GM21786 (cell line): ENCODE measurements around the gene GPATCH3.
"Not testable (repeated sequence)": the region's sequence is repeated elsewhere in the genome, so short reads cannot be mapped to it uniquely, and the experiment has no call there.

Experiments
- ATAC-seq: cut with Tn5 transposase; IDR thresholded peaks from one replicate; pipeline ENCODE4 v1.9.1; 2021; ENCODE audit not compliant: unreplicated experiment

The GPATCH3 gene

GRCh38 chr1:26913389-26913753, 13.1 kb upstream of the GPATCH3 start:
- ATAC-seq = no peak

GRCh38 chr1:26912147-26912490, 11.9 kb upstream of the GPATCH3 start:
- ATAC-seq = no peak

GRCh38 chr1:26911399-26912146, 11.3 kb upstream of the GPATCH3 start:
- ATAC-seq = no peak

- no peak for ATAC-seq
Measured at GRCh38 chr1:26910343-26911160, 10.3 kb upstream of the GPATCH3 start.

GRCh38 chr1:26909951-26910342, 9.7 kb upstream of the GPATCH3 start:
- no peak for ATAC-seq

- no peak for ATAC-seq
Measured at GRCh38 chr1:26907071-26907917, 7.0 kb upstream of the GPATCH3 start.

GRCh38 chr1:26900815-26901511, 696 bp upstream of the GPATCH3 start:
- no peak for ATAC-seq

- ATAC-seq = no peak
Measured at GRCh38 chr1:26897351-26897750, 2.9 kb downstream of the GPATCH3 start.

GRCh38 chr1:26894263-26894662, 6.0 kb downstream of the GPATCH3 start:
- no peak for ATAC-seq

GRCh38 chr1:26890467-26890796, 9.8 kb downstream of the GPATCH3 start:
- ATAC-seq = peak; percentile 23

- peak; percentile 93 for ATAC-seq
Measured at GRCh38 chr1:26889551-26890466, 10.5 kb downstream of the GPATCH3 start, which contains the start of gene GPN2. GPN2 (minus strand) TSS chr1:26890283; CDS start chr1:26890096, 187 bp downstream.

- no peak for ATAC-seq
Measured at GRCh38 chr1:26888231-26888630, 12.0 kb downstream of the GPATCH3 start.

GRCh38 chr1:26887125-26887524, 13.1 kb downstream of the GPATCH3 start:
- no peak for ATAC-seq

- ATAC-seq = no peak
Measured at GRCh38 chr1:26882696-26883463, 17.4 kb downstream of the GPATCH3 start.

- ATAC-seq = not testable (repeated sequence)
Measured at GRCh38 chr1:26881611-26882010, 18.7 kb downstream of the GPATCH3 start.

GRCh38 chr1:26879793-26880192, 20.5 kb downstream of the GPATCH3 start:
- no peak for ATAC-seq

GRCh38 chr1:26877326-26877725, 22.9 kb downstream of the GPATCH3 start:
- ATAC-seq = no peak

- no peak for ATAC-seq
Measured at GRCh38 chr1:26874896-26875295, 25.4 kb downstream of the GPATCH3 start.

- not testable (repeated sequence) for ATAC-seq
Measured at GRCh38 chr1:26873097-26873496, 27.2 kb downstream of the GPATCH3 start.
